Stimulated activated naive CD8-positive, alpha-beta T cell treated with anti-CD3 and anti-CD28 coated beads, Interleukin-15, Interleukin-2, amounts not matched to agents 100 U/mL and 50 U/mL, for 24 hours (primary cell): ENCODE data around the gene ASPHD1.
"Not testable (repeated sequence)": the region's sequence is repeated elsewhere in the genome, so short reads cannot be mapped to it uniquely, and the experiment has no call there.

Source experiments
- ATAC-seq: fragments of 150-1000 bp; cut with Tn5 transposase; one replicate; pipeline ENCODE4 v1.10.0; 2021
- DNase-seq: peaks from one replicate; pipeline ENCODE4 v3.0.0; 2021

ASPHD1 gene

GRCh38 chr16:29900102-29900887, at the start of gene ASPHD1:
ASPHD1 (plus strand) TSS chr16:29900488; CDS start chr16:29900972, 484 bp downstream.
- DNase-seq (peak; percentile 71), ATAC-seq (peak; percentile 87)

- DNase-seq (no peak), ATAC-seq (no peak)
Observed at GRCh38 chr16:29850998-29851397, 49.3 kb upstream of the ASPHD1 start.

GRCh38 chr16:29852654-29853053, 47.6 kb upstream of the ASPHD1 start:
- DNase-seq (no peak), ATAC-seq (no peak)

DNA sequence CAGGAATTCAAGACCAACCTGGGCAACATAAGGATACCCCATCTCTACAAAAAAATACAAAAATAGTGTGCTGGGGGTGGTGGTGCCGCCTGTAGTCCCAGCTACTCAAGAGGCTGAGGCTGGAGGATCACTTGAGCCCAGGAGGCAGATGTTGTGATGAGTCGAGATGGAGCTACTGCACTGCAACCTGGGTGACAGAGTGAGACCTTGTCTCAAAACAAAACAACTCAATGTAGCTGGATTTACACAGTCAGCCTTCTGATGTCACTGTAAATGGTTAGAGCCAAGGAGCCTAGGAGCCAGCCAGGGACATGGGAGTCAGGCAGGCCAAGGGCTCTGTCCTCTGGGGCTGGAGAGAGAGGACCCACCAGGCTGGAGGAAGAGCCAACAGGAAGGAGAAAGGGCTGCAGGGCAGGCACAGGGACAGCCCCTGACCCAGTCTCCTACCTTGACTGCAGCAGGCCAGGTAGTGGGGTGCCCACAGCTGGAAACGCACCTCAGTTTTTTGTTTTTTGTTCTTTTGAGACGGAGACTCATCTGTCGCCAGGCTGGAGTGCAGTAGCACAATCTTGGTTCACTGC, 45.7 kb upstream of the ASPHD1 start:
- DNase-seq (no peak), ATAC-seq (peak; percentile 25)

DNA sequence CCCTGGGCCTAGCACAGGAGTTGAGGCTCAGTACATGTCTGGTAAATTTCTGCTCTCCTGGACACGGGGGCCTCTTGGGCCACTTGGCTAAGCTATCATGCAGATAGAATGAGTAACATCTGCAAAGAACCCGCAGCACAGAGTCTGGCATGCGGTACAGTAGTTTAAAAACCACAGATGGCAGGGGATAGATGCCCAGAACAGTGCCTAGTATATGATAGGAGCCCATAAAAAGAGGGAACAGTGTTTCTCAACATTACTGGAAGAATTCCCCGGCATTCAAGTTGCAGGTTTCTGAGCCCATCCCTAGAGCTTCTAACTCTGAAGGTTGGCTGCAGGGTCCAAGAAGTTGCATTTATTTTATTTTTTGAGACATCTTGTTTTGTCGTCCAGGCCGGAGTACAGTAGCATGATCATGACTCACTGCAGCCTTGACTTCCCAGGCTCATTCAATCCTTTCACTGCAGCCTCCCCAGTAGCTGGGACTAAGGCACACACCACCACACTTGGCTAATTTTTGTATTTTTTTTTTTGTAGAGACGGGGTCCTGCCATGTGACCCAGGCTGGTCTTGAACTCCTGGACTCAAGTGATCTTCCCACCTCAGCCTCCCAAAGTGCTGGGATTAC, 43.0 kb upstream of the ASPHD1 start:
- ATAC-seq (no peak), DNase-seq (no peak)

DNA sequence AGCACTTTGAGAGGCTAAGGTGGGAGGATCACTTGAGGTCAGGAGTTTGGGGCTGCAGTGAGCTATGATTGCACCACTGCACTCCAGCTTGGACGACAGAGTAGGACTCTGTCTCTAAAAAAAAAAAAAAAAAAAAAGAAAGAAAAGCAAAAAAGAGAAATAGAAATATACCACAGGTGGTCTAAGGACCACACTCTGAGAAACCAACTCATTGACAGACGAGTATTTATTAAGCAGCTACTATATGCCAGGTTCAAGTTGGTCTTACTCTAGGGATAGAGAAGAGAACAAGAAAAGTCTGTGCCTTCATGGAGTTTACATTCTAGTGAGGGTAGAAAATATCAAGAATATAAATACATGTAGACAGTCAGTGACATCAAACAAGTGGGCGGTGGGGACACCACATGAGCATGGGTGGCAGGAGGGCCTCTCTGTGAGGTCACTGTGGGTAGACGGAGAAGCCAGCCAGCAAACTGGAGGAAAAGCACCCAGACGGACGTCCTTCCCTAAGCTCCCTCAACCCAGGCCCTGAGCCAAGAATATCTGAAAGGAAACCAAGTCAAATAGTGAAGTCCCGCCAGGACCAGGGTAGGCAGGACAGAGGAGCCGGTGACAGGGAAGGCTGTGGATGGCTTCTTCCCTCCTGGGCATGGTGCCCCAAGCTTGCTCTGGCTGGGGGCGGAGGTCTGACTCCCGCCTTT, 42.0 kb upstream of the ASPHD1 start:
- ATAC-seq (no peak), DNase-seq (no peak)

- no peak for ATAC-seq
- DNase-seq, result no peak
Observed at GRCh38 chr16:29858974-29859373, 41.3 kb upstream of the ASPHD1 start.

DNA sequence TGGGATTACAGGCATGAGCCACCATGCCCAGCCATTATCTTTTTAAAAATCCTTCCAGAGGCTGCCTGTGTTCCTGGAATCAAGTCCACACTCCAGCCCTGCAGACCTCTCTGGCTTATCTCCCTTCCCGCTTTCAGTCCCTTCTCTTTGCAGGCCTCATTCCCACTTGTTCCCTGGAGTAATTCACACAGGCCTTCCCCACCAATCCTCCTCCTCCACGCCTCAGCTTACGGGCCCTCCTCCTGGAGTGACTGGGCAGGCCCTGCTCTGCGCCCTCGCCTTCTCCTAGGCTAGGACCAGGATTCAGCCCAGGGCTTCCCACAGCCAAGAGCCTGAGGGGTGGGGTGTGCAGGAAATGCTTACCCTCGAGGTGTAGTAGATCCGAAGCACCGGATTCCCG, 40.1 kb upstream of the ASPHD1 start:
- no peak for ATAC-seq
- no peak for DNase-seq

- ATAC-seq, result no peak
Observed at GRCh38 chr16:29862383-29862883, 37.9 kb upstream of the ASPHD1 start.

DNA sequence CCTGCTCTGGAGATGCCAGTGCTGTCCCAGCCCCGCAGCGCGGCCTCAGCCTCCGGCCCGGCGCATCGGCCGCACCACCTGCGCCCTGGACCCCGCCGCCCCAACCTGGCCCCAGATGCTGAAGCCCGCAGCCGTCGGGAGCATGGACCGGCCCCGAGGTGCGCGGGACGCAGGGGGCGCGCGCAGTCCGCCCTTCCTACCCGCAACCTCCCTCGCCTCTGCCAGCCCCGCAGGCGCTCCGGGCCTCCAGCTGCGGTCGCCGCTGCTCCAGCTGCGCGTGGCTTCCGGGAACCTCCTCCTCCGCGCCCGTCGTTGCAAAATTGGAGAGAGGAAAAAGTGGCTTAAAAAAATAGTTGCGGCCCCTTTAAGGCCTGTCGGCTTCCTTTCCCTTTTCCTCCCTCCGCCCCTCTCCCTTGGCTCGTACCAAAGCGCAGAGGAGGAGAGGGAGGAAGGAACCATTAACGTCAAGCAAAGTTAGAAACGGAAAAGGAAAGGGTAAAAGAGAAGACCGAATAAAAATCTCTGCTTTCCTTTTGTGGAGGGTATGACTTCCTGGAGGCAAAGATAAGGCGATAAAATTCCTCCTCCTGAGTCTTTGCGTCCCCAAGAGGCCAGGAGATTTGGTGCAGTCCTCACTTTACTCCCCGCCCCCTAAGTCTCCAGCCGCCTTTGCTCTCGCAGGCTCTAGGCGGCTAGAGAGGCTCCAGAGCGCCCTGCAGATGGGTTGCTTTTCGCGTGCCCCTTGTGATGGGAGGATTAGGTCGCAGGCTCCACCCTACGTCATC, 37.2 kb upstream of the ASPHD1 start, which contains the start of gene CDIPT:
CDIPT (minus strand) TSS at position 343 of the 785 bp plus-strand sequence. CDS start 369 bp downstream, outside the sequence.
- ATAC-seq (peak; percentile 99), DNase-seq (peak; percentile 91)

More at GRCh38 chr16:29862383-29862883, 37.9 kb upstream of the ASPHD1 start:
- DNase-seq, result peak; percentile 20

GRCh38 chr16:29863669-29863984, 36.7 kb upstream of the ASPHD1 start:
- DNase-seq, result no peak
- ATAC-seq, result no peak

DNA sequence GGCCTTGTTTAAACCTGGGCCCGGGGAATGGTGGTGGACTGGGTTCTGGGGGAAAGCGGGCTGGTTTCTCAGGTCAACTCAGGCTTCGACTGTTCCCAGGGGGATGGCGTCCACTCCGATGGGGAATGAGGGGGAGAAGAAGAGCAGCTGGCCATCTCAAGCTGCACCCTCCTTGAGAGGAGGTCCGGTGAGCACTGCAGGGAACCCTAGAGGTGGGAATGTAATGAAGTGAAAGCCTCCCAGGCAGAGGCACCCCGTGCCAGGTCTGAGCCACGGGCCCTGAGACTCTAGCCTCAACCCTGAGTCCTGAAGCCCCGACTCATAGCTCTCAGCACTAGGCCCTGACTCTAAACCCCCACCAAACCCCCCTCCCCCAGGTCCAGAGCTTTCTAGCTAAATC, 36.1 kb upstream of the ASPHD1 start:
- ATAC-seq (no peak), DNase-seq (no peak)

DNA sequence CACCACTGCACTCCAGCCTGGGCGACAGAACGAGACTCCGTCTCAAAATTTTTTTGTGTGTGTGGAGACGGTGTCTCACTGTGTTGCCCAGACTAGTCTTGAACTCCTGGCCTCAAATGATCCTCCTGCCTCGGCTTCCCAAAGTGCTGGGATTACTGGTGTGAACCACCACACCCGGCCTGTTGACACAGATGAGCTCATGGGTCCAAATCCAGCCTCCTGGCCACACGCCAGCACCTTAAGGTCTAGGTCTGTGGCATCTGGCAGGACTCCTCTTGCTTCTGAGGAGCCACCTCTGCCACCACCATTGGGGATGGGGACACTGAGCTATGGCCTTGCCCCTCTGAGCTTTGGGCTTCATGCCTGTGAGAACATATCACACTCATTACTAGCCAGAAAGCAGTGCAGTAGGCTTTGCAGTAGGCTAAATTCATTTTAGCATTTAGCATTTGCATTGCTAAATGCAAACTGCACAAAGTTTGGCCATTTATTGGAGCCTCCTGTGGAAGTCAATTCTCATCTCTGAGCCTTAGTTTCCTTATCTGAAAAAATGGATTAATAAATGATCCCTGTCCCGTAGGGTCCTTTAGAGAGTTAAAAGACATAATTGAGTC, 31.8 kb upstream of the ASPHD1 start:
- DNase-seq, result no peak
- no peak for ATAC-seq

- ATAC-seq, DNase-seq: not testable (repeated sequence)
Observed at GRCh38 chr16:29869067-29869466, 31.2 kb upstream of the ASPHD1 start.

DNA sequence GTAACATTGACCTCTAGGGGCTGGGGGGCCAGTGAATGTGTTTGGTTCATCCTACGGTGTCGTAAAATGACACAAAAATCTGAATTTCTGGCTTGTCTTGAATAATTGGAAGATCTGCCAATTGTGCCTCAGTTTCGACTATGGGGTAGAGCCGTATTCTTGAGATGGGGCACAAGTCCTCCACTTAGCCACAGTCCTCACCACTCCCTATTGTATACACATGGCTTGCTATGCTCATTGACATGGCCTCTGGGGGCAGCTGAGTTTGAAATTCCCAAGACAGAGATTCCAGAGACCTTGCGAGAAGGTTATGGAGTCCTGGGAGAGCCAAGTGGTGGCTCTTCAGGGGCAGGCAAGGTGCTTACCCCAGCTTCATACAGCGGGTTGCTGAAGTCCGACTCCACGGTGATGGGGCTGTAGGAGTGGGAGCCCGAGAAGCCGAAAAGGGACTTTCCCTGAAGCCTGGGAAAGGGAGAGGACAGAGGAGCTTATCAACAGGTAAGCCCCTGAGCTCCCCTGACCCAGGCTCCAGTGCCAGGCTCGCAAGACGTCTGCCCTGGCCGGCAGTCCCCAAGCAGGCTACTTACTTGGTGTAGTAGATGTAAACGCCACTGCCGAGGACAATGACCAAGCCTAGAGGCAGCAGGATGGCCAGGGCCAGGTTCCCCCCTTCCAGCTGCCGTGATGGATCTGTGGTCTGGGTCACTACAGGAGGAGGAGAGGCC, 28.3 kb upstream of the ASPHD1 start:
- ATAC-seq, result no peak
- DNase-seq, result no peak

GRCh38 chr16:29873319-29873718, 27.0 kb upstream of the ASPHD1 start:
- DNase-seq, result no peak
- no peak for ATAC-seq

DNA sequence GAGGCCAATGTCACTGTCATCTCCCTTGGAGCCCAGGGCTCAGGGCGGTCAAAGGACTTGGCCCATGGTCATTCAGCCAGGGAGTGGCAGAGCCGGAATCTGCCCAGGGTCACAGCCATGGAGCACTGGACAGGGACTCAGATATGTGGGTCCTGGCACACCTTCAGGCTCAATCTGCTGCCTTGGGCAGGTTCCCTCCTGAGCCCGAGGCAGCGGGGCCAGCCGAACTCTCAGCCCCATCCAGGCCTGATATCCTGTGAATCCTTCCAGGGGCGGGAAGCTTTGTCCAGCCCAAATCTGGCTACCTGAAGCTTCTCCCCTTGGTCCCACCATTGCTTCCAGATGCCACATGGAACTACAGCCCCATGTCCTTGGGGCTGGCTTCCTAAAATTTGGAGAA, 25.1 kb upstream of the ASPHD1 start:
- ATAC-seq (no peak), DNase-seq (no peak)

GRCh38 chr16:29876217-29876593, 24.1 kb upstream of the ASPHD1 start:
- DNase-seq (no peak), ATAC-seq (no peak)

DNA sequence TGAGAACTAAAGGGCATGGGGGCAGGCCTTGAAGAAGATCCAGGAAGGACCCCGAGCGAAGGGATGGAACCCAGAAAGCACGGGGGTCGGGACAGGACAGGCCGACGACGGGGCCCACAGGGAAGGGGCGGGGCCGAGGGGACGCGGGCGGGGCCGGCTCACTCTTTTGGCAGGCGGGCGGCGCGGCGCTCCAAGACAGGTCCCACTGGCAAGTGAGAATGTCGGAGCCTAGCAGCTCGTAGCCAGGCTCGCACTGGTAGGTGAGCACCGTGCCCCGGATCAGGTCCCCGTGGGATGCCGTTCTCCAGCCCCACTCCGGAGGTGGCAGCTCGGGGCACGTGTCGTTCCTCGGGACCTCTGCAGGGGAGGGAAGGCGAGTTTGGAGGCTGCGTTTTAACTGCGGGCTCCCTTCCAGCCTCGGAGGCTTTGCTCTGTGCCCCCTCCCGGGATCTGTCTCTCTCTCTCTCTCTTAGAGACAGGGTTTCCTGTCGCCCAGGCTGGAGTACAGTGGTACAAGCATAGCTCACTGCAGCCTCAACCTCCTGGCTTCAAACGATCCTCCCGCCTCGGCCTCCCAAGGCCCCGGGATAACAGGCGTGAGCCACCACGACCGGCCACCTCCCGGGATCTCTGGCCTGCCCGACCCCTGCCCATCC, 23.6 kb upstream of the ASPHD1 start:
- DNase-seq (peak; percentile 58), ATAC-seq (peak; percentile 29)
